IMR-90 (cell line): Measurements from ENCODE around the gene ANKUB1. TPM values are rescaled to one million over a fixed set of nuclear protein-coding genes. Genes with fewer than 3 reads are reported as not detected.

Source experiments
- ATAC-seq: fragments of 200-7000 bp; cut with Tn5 transposase; 2 replicates; pipeline ENCODE4 v1.9.1; 2020; ENCODE audit warnings: low read depth, mild to moderate bottlenecking, moderate library complexity
- BruUV-seq: library from RNA; stranded (reverse); fragments of 400-500 nt; replicated peaks from 2 replicates; lab custom pipeline; 2021; lab: Mats Ljungman, UMichigan
- CTCF ChIA-PET: fragments of 300-600 bp; formaldehyde crosslinking; extraction: SDS; loops from one replicate; lab custom pipeline; 2021; ENCODE audit warnings: antibody characterized with exemption; lab: Yijun Ruan, JAX
- POLR2A ChIA-PET: fragments of 300-600 bp; sonication (Branson Sonifier 250); formaldehyde crosslinking; loops from one replicate; lab custom pipeline; 2022; ENCODE audit warnings: antibody characterized with exemption; ENCODE audit not compliant: unreplicated experiment; lab: Charles Lee
- DNase-seq: peaks from one replicate; pipeline ENCODE4 v3.0.0; 2013
- H2AFZ ChIP-seq: replicated peaks from 2 replicates; pipeline ENCODE3; 2013; ENCODE audit warnings: low read length, mild to moderate bottlenecking; ENCODE audit not compliant: poor library complexity
- H2AK5ac ChIP-seq: 2 replicates; pipeline ENCODE4 v1.6.1; 2013; ENCODE audit warnings: low read depth, low read length, inconsistent platforms
- H2AK9ac ChIP-seq: replicated peaks from 2 replicates; pipeline ENCODE3; 2013; ENCODE audit warnings: mild to moderate bottlenecking, low read depth, low read length, moderate library complexity; ENCODE audit not compliant: poor library complexity
- H2BK120ac ChIP-seq: 2 replicates; pipeline ENCODE4 v1.6.1; 2013; ENCODE audit warnings: low read depth, low read length, inconsistent platforms
- H2BK15ac ChIP-seq: 3 replicates; pipeline ENCODE4 v1.6.1; 2013; ENCODE audit warnings: low read depth, low read length, inconsistent platforms
- H2BK20ac ChIP-seq: 2 replicates; pipeline ENCODE4 v1.6.1; 2013; ENCODE audit warnings: low read depth, mild to moderate bottlenecking, inconsistent platforms, low read length, moderate library complexity
- H2BK5ac ChIP-seq: 2 replicates; pipeline ENCODE4 v1.6.1; 2013; ENCODE audit warnings: mild to moderate bottlenecking, low read depth, low read length, inconsistent platforms; ENCODE audit not compliant: poor library complexity, severe bottlenecking
- H3K14ac ChIP-seq: replicated peaks from 2 replicates; pipeline ENCODE4 v1.6.1; 2013; ENCODE audit warnings: low read depth, low read length, inconsistent platforms
- H3K18ac ChIP-seq: 2 replicates; pipeline ENCODE4 v1.6.1; 2013; ENCODE audit warnings: low read depth, low read length, control low read depth
- H3K23ac ChIP-seq: 2 replicates; pipeline ENCODE4 v1.6.1; 2013; ENCODE audit warnings: low read depth, low read length, inconsistent platforms
- H3K27ac ChIP-seq: 2 replicates; pipeline ENCODE4 v1.5.1; 2013; ENCODE audit warnings: mild to moderate bottlenecking, control low read depth, low read length; ENCODE audit not compliant: insufficient read depth
- H3K27me3 ChIP-seq: 2 replicates; pipeline ENCODE4 v1.6.1; 2013; ENCODE audit warnings: low read length; ENCODE audit not compliant: control insufficient read depth, insufficient read depth
- H3K36me3 ChIP-seq: 2 replicates; pipeline ENCODE4 v1.6.1; 2013; ENCODE audit warnings: low read length, mixed read lengths; ENCODE audit not compliant: control insufficient read depth, insufficient read depth
- H3K4ac ChIP-seq: 2 replicates; pipeline ENCODE4 v1.6.1; 2013; ENCODE audit warnings: low read depth, low read length, inconsistent platforms
- H3K4me1 ChIP-seq: 2 replicates; pipeline ENCODE4 v1.6.1; 2013; ENCODE audit warnings: low read length, mixed read lengths; ENCODE audit not compliant: control insufficient read depth, insufficient read depth
- H3K4me2 ChIP-seq: 2 replicates; pipeline ENCODE4 v1.6.1; 2013; ENCODE audit warnings: low read depth, mild to moderate bottlenecking, control low read depth, low read length, moderate library complexity
- H3K4me3 ChIP-seq: 2 replicates; pipeline ENCODE4 v1.5.1; 2013; ENCODE audit warnings: low read depth, mild to moderate bottlenecking, control low read depth, low read length, moderate library complexity; ENCODE audit not compliant: insufficient read depth
- H3K56ac ChIP-seq: 2 replicates; pipeline ENCODE4 v1.6.1; 2013; ENCODE audit warnings: low read length, inconsistent platforms; ENCODE audit not compliant: insufficient read depth; ENCODE audit errors: extremely low read depth
- H3K79me1 ChIP-seq, 2 experiments: 2 replicates each; pipeline ENCODE4 v1.6.1; 2013; ENCODE audit warnings: low read length in 2 of 2, inconsistent platforms in 1 of 2, low read depth in 1 of 2
- H3K9ac ChIP-seq: 2 replicates; pipeline ENCODE4 v1.6.1; 2013; ENCODE audit warnings: low read depth, low read length, control low read depth
- H3K9me1 ChIP-seq: 2 replicates; pipeline ENCODE4 v1.6.1; 2013; ENCODE audit warnings: low read length, inconsistent platforms; ENCODE audit not compliant: insufficient read depth
- H3K9me3 ChIP-seq: 2 replicates; pipeline ENCODE4 v1.6.1; 2013; ENCODE audit warnings: low read length; ENCODE audit not compliant: control insufficient read depth, insufficient read depth
- H4K20me1 ChIP-seq: 2 replicates; pipeline ENCODE4 v1.6.1; 2013; ENCODE audit warnings: low read length, inconsistent platforms; ENCODE audit not compliant: insufficient read depth
- H4K5ac ChIP-seq: 2 replicates; pipeline ENCODE4 v1.6.1; 2013; ENCODE audit warnings: mild to moderate bottlenecking, low read depth, low read length, control low read depth
- H4K8ac ChIP-seq, 2 experiments: 2 replicates each; pipeline ENCODE4 v1.6.1; 2013; ENCODE audit warnings: low read depth in 2 of 2, low read length in 2 of 2, control low read depth in 1 of 2, inconsistent platforms in 1 of 2
- H4K91ac ChIP-seq: 2 replicates; pipeline ENCODE4 v1.6.1; 2013; ENCODE audit warnings: low read depth, low read length, inconsistent platforms; ENCODE audit not compliant: insufficient read depth
- CEBPB ChIP-seq: IDR thresholded peaks from 2 replicates; pipeline ENCODE4 v1.6.1; 2012; ENCODE audit warnings: low read depth, low read length, improper control_type of control experiment
- CHD1 ChIP-seq: IDR thresholded peaks from 2 replicates; pipeline ENCODE4 v1.6.1; 2012; ENCODE audit warnings: low read depth, low read length, improper control_type of control experiment
- MAFK ChIP-seq: IDR thresholded peaks from 2 replicates; pipeline ENCODE4 v1.6.1; 2012; ENCODE audit warnings: low read depth, low read length, improper control_type of control experiment
- MAZ ChIP-seq: IDR thresholded peaks from 2 replicates; pipeline ENCODE4 v1.6.1; 2012; ENCODE audit warnings: low read depth, mild to moderate bottlenecking, low read length, improper control_type of control experiment, moderate library complexity, borderline replicate concordance
- RAD21 ChIP-seq: IDR thresholded peaks from 2 replicates; pipeline ENCODE4 v1.6.1; 2012; ENCODE audit warnings: low read length, improper control_type of control experiment
- SMC3 ChIP-seq: fragments of 150-350 bp; IDR thresholded peaks from 2 replicates; pipeline ENCODE4 v1.6.1; 2016; ENCODE audit warnings: low read depth, mild to moderate bottlenecking, antibody characterized with exemption, low read length, moderate library complexity
- WGBS, 2 experiments: methylation state at CpG; one replicate each; pipeline versions ENCODE4 v1.1.5 to v1.1.7; 2013; ENCODE audit warnings: missing lambda C conversion rate in 2 of 2; ENCODE audit not compliant: insufficient read length in 1 of 2; ENCODE audit errors: extremely low coverage in 2 of 2; 5-methylcytosine and 5-hydroxymethylcytosine counted together
- dilution Hi-C: fragments of 300-500 bp; cut with HindIII; formaldehyde crosslinking; loops from one replicate; pipeline ENCODE4 v1.14.3; 2018; ENCODE audit warnings: low sequenced_read_pairs; ENCODE audit not compliant: unreplicated experiment
- in situ Hi-C: fragments of 300-500 bp; cut with MboI; formaldehyde crosslinking; loops from 3 replicates; pipeline ENCODE4 v1.14.3; 2019; ENCODE audit warnings: low sequenced_read_pairs, inconsistent platforms, mixed read lengths
- intact Hi-C: fragments of 100-400 bp; cut with micrococcal nuclease; formaldehyde crosslinking; loops from 2 replicates; pipeline ENCODE4 v1.10.0; 2022
- polyA plus RNA-seq, 3 experiments: library from polyadenylated mRNA; depleted of rRNA; stranded (reverse); fragments of >200 nt; gene quantifications; 2 replicates each; pipeline ENCODE4 v1.2.3, GENCODE V29; 2012; ENCODE audit warnings: low replicate concordance in 1 of 3
- total RNA-seq: library from RNA; depleted of rRNA; stranded (reverse); fragments of >200 nt; gene quantifications from 2 replicates; pipeline ENCODE4 v1.2.3, GENCODE V29; 2012
- TF ChIP-seq, protein P1 (sequence below): fragments of 150-350 bp; IDR thresholded peaks from 2 replicates; pipeline ENCODE4 v1.6.1; 2017; ENCODE audit warnings: mild to moderate bottlenecking, antibody characterized with exemption, low read length, low read depth

Gene ANKUB1
- total and polyA plus RNA-seq, 2 of the 4 experiments (the other 2 are of a cell fraction), result not detected

DNA sequence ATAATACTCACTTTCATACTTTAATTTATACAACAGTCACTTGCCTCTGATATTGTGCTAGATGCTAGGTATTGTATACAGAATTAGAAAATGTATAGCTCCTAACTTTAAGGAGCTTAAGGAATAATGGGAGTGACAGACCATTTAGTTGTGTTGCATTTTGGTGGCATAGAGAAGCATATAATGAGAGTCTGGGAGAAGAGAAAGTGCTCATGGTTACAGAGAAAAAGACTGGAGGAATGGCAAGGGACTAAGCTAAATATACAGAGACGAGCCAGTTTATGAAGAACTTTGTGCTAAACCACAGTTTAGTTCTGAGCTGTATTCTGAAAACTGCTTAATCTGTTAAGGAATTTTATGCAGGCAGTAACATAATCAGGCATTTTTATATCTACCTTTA, 27.1 kb upstream of the ANKUB1 start:
- in situ Hi-C loops, result no loop called here
- WGBS, 2 experiments, result no CpG with 5 or more reads among the region's 1 CpG

More for the DNA sequence above, 27.1 kb upstream of the ANKUB1 start:
- Histone ChIP-seq H3K9me1 (no peaks in the 10 kb centered on the region), H4K8ac (no peak overlapping the region), H3K14ac (no peak overlapping the region), H2BK15ac (no peak overlapping the region), H3K56ac (no peak overlapping the region), H3K79me1 (peaks cover 2 to 57% of the 10 kb centered on the region in 2 experiments), H3K4ac (no peak overlapping the region), H4K5ac (no peak overlapping the region), H3K27me3 (no peaks in the 10 kb centered on the region), H2AFZ (no peak overlapping the region), H3K9ac (no peak overlapping the region), H3K27ac (no peak overlapping the region), H3K36me3 (no peaks in the 10 kb centered on the region), H3K4me1 (no peaks in the 10 kb centered on the region), H2AK5ac (no peak overlapping the region), H4K91ac (no peak overlapping the region), H2AK9ac (no peak overlapping the region), H3K4me2 (no peak overlapping the region), H4K20me1 (peaks cover 22% of the 10 kb centered on the region; the same call in 1 of the 2 replicates), H2BK20ac (no peak overlapping the region), H3K4me3 (no peak overlapping the region), H3K23ac (no peak overlapping the region), H2BK120ac (no peak overlapping the region), H3K18ac (no peak overlapping the region), H2BK5ac (no peak overlapping the region), H3K9me3 (no peaks in the 10 kb centered on the region)
- dilution Hi-C loops (no loop called here), intact Hi-C loops (no loop called here)
- TF ChIP-seq CEBPB (no peak), MAZ (no peak), RAD21 (no peak), CHD1 (no peak), MAFK (no peak), SMC3 (no peak)
- TF ChIP-seq, protein P1, sequence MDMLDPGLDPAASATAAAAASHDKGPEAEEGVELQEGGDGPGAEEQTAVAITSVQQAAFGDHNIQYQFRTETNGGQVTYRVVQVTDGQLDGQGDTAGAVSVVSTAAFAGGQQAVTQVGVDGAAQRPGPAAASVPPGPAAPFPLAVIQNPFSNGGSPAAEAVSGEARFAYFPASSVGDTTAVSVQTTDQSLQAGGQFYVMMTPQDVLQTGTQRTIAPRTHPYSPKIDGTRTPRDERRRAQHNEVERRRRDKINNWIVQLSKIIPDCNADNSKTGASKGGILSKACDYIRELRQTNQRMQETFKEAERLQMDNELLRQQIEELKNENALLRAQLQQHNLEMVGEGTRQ, result no peak
- DNase-seq (no peak), ATAC-seq (no peak)
- no TSS peak for BruUV-seq
- ChIA-PET CTCF (interaction anchor here (0.8 to 2.1 kb wide), 3 partner anchors 10 to 48 kb away, joined by 3 to 9 read pairs (median 4); no protein-coding TSS in a partner anchor), POLR2A (no interaction called here)
